Breast epithelium (tissue), 4 donors: ENCODE measurements around the gene BACH2. TPM values are rescaled to one million over a fixed set of nuclear protein-coding genes. Genes with fewer than 3 reads are reported as not detected.

ENCODE experiments used
- DNase-seq, 2 donors: peaks; one replicate each; pipeline ENCODE4 v3.0.0-alpha.2; 2019; ENCODE audit warnings: low spot score in 2 of 2
- H3K27ac ChIP-seq, 2 donors: fragments of 200-600 bp; sonication (generic) in 1 of 2; one replicate each; pipeline ENCODE4 v1.5.1; 2016 to 2019; ENCODE audit warnings: mild to moderate bottlenecking in 1 of 2
- H3K27me3 ChIP-seq, 2 donors: fragments of 200-600 bp; sonication (generic) in 1 of 2; one replicate each; pipeline versions ENCODE4 v1.5.1 to v1.6.0; 2017 to 2019; ENCODE audit warnings: control low read depth in 1 of 2, mild to moderate bottlenecking in 1 of 2
- H3K36me3 ChIP-seq: fragments of 200-600 bp; one replicate; pipeline ENCODE4 v1.5.1; 2019
- H3K4me1 ChIP-seq, 2 donors: fragments of 200-600 bp; sonication (generic); one replicate each; pipeline ENCODE4 v1.5.1; 2016 to 2019; ENCODE audit warnings: control low read depth in 1 of 2
- H3K4me3 ChIP-seq, 3 donors: fragments of 200-600 bp; sonication (generic); 1 replicate in 2 of 3; 2 replicates in 1 of 3; pipeline ENCODE4 v1.5.1; 2016 to 2019; ENCODE audit warnings: mild to moderate bottlenecking in 3 of 3, moderate library complexity in 2 of 3
- H3K9me3 ChIP-seq, 2 donors: fragments of 200-600 bp; sonication (generic) in 1 of 2; one replicate each; pipeline ENCODE4 v1.5.1; 2016 to 2019; ENCODE audit warnings: control low read depth in 1 of 2
- CTCF ChIP-seq, 3 donors: fragments of 450-650 bp; IDR thresholded peaks; one replicate each; pipeline ENCODE4 v1.5.1; 2016 to 2017; ENCODE audit warnings: antibody characterized with exemption in 3 of 3, mild to moderate bottlenecking in 3 of 3, moderate library complexity in 3 of 3
- POLR2A ChIP-seq: fragments of 450-650 bp; IDR thresholded peaks from one replicate; pipeline ENCODE4 v1.6.1; 2016; ENCODE audit warnings: antibody characterized with exemption, mild to moderate bottlenecking, moderate library complexity
- POLR2AphosphoS5 ChIP-seq, 3 donors: sonication (generic); formaldehyde crosslinking; IDR thresholded peaks; one replicate each; pipeline ENCODE4 v1.6.1; 2017; ENCODE audit warnings: antibody characterized with exemption in 3 of 3
- intact Hi-C: fragments of 100-400 bp; cut with DNase I; formaldehyde crosslinking; loops from one replicate; pipeline ENCODE4 v1.15.1; 2023; ENCODE audit warnings: low total_unique reads
- total RNA-seq, 3 donors: library from RNA; depleted of rRNA; stranded (reverse); fragments of >200 nt; gene quantifications; one replicate each; pipeline ENCODE4 v1.1.0, GENCODE V29; 2016

Gene BACH2
- total RNA-seq, 3 donors from 2014 or later: 6.2 to 13.8 (median 7.0) TPM

GRCh38 chr6:90160013-90160412, 136.6 kb downstream of the BACH2 start:
- H3K9me3 ChIP-seq: no peaks in the 10 kb centered on the region
- no peaks in the 10 kb centered on the region for H3K27me3 ChIP-seq
- no peak overlapping the region for H3K4me3 ChIP-seq
- no peak for DNase-seq
- H3K36me3 ChIP-seq: no peaks in the 10 kb centered on the region
- H3K4me1 ChIP-seq: peaks cover 0 to 4% of the 10 kb centered on the region in 2 donors
- H3K27ac ChIP-seq: no peak overlapping the region
- intact Hi-C loops: no loop called here
- no peak for TF ChIP-seq CTCF (IDR thresholded peaks at IDR 0.05)
- no peak for TF ChIP-seq POLR2A
- no peak for TF ChIP-seq POLR2AphosphoS5 (IDR thresholded peaks at IDR 0.05)

- no peak for TF ChIP-seq CTCF (IDR thresholded peaks at IDR 0.05)
- TF ChIP-seq POLR2AphosphoS5 (IDR thresholded peaks at IDR 0.05): no peak
- TF ChIP-seq POLR2A: no peak
- intact Hi-C loops: no loop called here
- Histone ChIP-seq H3K27me3 (no peaks in the 10 kb centered on the region), H3K36me3 (no peaks in the 10 kb centered on the region), H3K27ac (no peak overlapping the region), H3K4me3 (no peak overlapping the region), H3K4me1 (peaks cover 0 to 4% of the 10 kb centered on the region in 2 donors), H3K9me3 (no peaks in the 10 kb centered on the region)
- DNase-seq: no peak
These were observed 137.2 kb downstream of the BACH2 start for GRCh38 chr6:90159452-90159851.

- no peak overlapping the region for H3K27ac ChIP-seq
- no peaks in the 10 kb centered on the region for H3K9me3 ChIP-seq
- no peak overlapping the region for H3K4me3 ChIP-seq
- TF ChIP-seq POLR2AphosphoS5 (IDR thresholded peaks at IDR 0.05) (no peak), CTCF (IDR thresholded peaks at IDR 0.05) (no peak), POLR2A (no peak)
- DNase-seq: no peak
- peaks cover 0 to 4% of the 10 kb centered on the region in 2 donors for H3K4me1 ChIP-seq
- H3K27me3 ChIP-seq: no peaks in the 10 kb centered on the region
- intact Hi-C loops: no loop called here
- no peaks in the 10 kb centered on the region for H3K36me3 ChIP-seq
These were observed 137.7 kb downstream of the BACH2 start for GRCh38 chr6:90158936-90159335.

GRCh38 chr6:90157441-90157840, 139.2 kb downstream of the BACH2 start:
- DNase-seq: no peak
- intact Hi-C loops: no loop called here
- H3K36me3 ChIP-seq: no peaks in the 10 kb centered on the region
- H3K9me3 ChIP-seq: no peaks in the 10 kb centered on the region
- no peak overlapping the region for H3K4me3 ChIP-seq
- peaks cover 0 to 4% of the 10 kb centered on the region in 2 donors for H3K4me1 ChIP-seq
- TF ChIP-seq POLR2AphosphoS5 (IDR thresholded peaks at IDR 0.05) (no peak), CTCF (IDR thresholded peaks at IDR 0.05) (no peak), POLR2A (no peak)
- H3K27me3 ChIP-seq: no peaks in the 10 kb centered on the region
- no peak overlapping the region for H3K27ac ChIP-seq

- Histone ChIP-seq H3K4me1 (peaks cover 0 to 4% of the 10 kb centered on the region in 2 donors), H3K36me3 (no peaks in the 10 kb centered on the region), H3K27me3 (no peaks in the 10 kb centered on the region), H3K27ac (no peak overlapping the region), H3K4me3 (no peak overlapping the region), H3K9me3 (no peaks in the 10 kb centered on the region)
- no peak for DNase-seq
- intact Hi-C loops: no loop called here
- TF ChIP-seq POLR2A: no peak
- no peak for TF ChIP-seq POLR2AphosphoS5 (IDR thresholded peaks at IDR 0.05)
- no peak for TF ChIP-seq CTCF (IDR thresholded peaks at IDR 0.05)
These were observed 139.8 kb downstream of the BACH2 start for GRCh38 chr6:90156861-90157260.
